WERI-Rb-1 (cell line): ENCODE data around the gene WDPCP.
"Not testable (repeated sequence)": the region's sequence is repeated elsewhere in the genome, so short reads cannot be mapped to it uniquely, and the experiment has no call there.

Experiments used
- DNase-seq: peaks from one replicate; pipeline ENCODE4 v3.0.0-alpha.2; 2020
- H3K27ac ChIP-seq: fragments of 250-450 bp; sonication (Bioruptor Pico); 2 replicates; pipeline ENCODE4 v1.5.1; 2020; ENCODE audit warnings: mild to moderate bottlenecking, moderate library complexity
- H3K27me3 ChIP-seq: fragments of 250-450 bp; sonication (Bioruptor Pico); 2 replicates; pipeline ENCODE4 v1.5.1; 2021; ENCODE audit warnings: mild to moderate bottlenecking, low read depth, moderate library complexity; ENCODE audit not compliant: insufficient read depth, severe bottlenecking
- H3K36me3 ChIP-seq: fragments of 250-450 bp; sonication (Bioruptor Pico); 2 replicates; pipeline ENCODE4 v1.5.1; 2020; ENCODE audit warnings: mild to moderate bottlenecking, moderate library complexity
- H3K4me3 ChIP-seq: 2 replicates; pipeline ENCODE4 v1.5.1; 2011; ENCODE audit warnings: low read depth, mild to moderate bottlenecking, control low read depth, low read length
- H3K9me3 ChIP-seq: fragments of 250-450 bp; sonication (Bioruptor Pico); 2 replicates; pipeline ENCODE4 v1.5.1; 2021; ENCODE audit warnings: mild to moderate bottlenecking, moderate library complexity; ENCODE audit not compliant: severe bottlenecking
- TF ChIP-seq, protein P1 (sequence below): IDR thresholded peaks from 2 replicates; pipeline ENCODE4 v1.5.1; 2011; ENCODE audit warnings: low read depth, mild to moderate bottlenecking, control low read depth, inconsistent platforms, low read length

The WDPCP gene

DNA sequence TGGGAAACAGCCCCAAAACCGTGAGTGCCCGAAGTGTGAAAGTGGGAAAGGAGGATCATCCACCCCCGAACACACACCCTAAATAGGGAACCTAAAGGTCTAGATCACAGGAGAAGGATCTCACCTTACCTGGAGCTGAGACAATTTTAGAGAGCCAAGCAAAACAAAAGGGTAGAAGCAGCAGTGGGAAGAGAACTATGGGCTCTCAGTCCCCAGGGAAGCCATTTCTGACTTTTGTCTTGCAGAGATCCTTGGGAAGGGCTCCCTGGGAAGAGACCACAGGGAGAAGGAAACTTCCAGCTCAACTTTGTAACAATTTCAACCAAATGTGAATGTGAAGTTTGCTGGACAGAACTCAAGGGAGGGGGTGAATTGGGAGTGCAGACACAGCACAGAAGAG lies 110.6 kb downstream of the WDPCP start:
- Histone ChIP-seq H3K27me3 (no peaks in the 10 kb centered on the region), H3K36me3 (no peaks in the 10 kb centered on the region), H3K4me3 (no peak overlapping the region), H3K27ac (no peak overlapping the region), H3K9me3 (no peaks in the 10 kb centered on the region)
- TF ChIP-seq, protein P1, sequence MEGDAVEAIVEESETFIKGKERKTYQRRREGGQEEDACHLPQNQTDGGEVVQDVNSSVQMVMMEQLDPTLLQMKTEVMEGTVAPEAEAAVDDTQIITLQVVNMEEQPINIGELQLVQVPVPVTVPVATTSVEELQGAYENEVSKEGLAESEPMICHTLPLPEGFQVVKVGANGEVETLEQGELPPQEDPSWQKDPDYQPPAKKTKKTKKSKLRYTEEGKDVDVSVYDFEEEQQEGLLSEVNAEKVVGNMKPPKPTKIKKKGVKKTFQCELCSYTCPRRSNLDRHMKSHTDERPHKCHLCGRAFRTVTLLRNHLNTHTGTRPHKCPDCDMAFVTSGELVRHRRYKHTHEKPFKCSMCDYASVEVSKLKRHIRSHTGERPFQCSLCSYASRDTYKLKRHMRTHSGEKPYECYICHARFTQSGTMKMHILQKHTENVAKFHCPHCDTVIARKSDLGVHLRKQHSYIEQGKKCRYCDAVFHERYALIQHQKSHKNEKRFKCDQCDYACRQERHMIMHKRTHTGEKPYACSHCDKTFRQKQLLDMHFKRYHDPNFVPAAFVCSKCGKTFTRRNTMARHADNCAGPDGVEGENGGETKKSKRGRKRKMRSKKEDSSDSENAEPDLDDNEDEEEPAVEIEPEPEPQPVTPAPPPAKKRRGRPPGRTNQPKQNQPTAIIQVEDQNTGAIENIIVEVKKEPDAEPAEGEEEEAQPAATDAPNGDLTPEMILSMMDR, result no peak
- DNase-seq, result no peak

DNA sequence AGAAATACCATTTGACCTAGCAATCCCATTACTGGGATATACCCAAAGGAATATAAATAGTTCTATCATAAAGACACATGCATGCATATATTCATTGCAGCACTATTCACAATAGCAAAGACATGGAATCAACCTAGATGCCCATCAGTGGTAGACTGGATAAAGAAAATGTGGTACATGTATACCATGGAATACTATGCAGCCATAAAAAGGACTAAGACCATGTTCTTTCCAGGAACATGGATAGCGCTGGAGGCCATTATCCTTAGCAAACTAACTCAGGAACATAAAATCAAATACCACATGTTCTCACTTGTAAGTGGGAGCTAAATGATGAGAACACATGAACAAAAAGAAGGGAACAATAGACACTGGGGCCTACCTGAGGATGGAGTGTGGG lies 119.0 kb downstream of the WDPCP start:
- not testable (repeated sequence) for H3K36me3 ChIP-seq, H3K27ac ChIP-seq, H3K9me3 ChIP-seq, H3K4me3 ChIP-seq, H3K27me3 ChIP-seq, DNase-seq

DNA sequence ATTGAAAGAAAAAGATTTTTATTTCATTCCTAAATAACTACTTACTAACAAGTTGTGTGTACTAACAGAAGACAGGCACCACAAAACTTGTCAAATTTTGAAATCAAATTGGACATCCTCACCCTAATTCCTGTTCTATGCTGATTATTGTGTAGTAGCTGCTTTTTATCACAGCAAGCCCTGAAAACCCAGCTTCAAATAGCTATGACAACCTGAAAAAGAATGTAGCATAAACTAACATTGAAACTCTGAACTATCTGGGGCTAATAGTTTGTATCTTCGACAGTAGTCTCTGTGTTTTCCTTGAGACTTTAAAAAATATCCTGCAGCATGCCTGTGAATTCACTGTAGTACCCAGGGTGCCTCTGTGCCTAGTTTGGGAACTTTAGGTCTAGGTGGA lies 122.6 kb downstream of the WDPCP start:
- Histone ChIP-seq H3K4me3 (no peak overlapping the region), H3K9me3 (peaks cover 4% of the 10 kb centered on the region), H3K27ac (no peak overlapping the region), H3K36me3 (no peaks in the 10 kb centered on the region), H3K27me3 (no peaks in the 10 kb centered on the region)
- DNase-seq, result no peak
- TF ChIP-seq, protein P1, result no peak

DNA sequence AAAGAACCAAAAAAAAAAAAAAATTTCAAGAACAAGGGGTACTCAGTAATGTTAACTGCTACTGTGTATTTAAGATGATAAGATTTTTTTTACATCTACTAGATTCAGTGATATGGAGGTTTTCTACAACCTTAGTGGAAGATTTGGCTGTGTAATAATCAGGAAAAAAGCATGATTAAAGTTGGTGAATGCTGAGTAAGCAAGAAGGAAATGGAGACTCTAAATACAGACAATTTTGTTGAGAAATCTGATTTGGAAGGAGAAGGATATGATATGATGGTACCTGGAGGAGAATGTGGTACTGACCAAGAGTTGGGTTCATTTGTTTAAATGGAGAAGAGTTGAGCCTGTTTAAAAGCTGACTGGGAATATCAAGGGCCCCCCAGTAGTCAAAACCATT lies 125.1 kb downstream of the WDPCP start:
- no peak for DNase-seq
- H3K36me3 ChIP-seq, result no peaks in the 10 kb centered on the region
- H3K27ac ChIP-seq, result no peak overlapping the region
- TF ChIP-seq, protein P1, result no peak
- H3K9me3 ChIP-seq, result peaks cover 4% of the 10 kb centered on the region
- H3K27me3 ChIP-seq, result no peaks in the 10 kb centered on the region
- H3K4me3 ChIP-seq, result no peak overlapping the region

DNA sequence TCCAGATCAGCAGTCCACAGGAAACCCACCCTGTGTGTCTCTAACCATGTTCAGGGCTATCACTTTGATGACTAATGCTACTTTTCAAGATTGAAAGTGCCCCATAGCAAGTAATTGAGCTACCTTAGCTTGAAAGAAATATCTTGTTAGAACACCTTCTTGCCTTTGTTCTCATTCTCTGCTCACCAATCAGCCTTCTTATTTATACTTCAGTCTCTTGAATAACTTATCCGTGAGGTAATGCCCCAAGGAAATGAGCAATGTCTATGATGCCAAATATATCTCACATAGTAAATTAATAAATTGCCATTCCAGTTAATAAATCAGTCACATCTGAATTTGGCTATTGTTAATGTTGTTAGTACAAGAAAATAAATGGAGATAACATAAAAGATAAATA lies 141.6 kb downstream of the WDPCP start:
- Histone ChIP-seq H3K27ac (no peak overlapping the region), H3K36me3 (no peaks in the 10 kb centered on the region), H3K4me3 (no peak overlapping the region), H3K9me3 (no peaks in the 10 kb centered on the region), H3K27me3 (no peaks in the 10 kb centered on the region)
- TF ChIP-seq, protein P1, result no peak
- no peak for DNase-seq

DNA sequence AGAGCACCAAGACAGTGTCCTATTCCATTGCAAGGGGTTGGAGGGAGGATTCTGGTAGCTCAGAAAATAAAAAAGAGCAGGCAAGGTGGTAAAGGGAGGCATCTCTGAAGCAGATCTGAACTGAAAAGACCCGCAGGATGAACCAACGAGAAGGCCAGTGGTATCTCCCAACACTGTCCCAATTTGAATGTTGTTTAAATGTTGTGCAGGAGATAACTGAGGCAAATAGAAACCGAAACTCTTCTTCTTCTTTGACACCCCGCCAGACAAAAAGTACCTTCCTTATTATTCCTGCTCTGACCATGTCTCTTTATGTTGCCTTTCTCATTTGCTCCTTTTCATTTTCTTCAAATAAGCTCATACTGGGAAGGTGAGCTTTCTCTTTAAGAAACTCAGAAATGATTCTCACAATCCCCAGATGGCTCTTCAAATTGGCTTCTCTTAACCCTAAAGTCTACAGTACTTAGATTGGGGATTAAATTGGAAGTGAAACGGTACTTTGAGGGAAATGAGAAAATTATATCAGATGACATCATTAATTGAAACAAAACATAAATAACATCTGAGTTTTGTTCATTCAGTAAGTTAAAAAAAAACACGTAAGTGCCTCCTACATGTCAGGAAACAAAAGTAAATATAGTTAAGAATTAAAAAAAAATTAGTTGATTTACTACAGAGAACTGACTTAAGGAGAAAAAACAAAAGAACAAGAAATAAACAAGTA lies 143.6 kb downstream of the WDPCP start:
- no peak for DNase-seq
- Histone ChIP-seq H3K27me3 (no peaks in the 10 kb centered on the region), H3K9me3 (no peaks in the 10 kb centered on the region), H3K36me3 (no peaks in the 10 kb centered on the region), H3K4me3 (no peak overlapping the region), H3K27ac (no peak overlapping the region)
- TF ChIP-seq, protein P1, result no peak
